Upper lobe of left lung (tissue), 6 donors: ENCODE data around the gene ATP4A. TPM values are rescaled to one million over a fixed set of nuclear protein-coding genes. Genes with fewer than 3 reads are reported as not detected.

Source experiments
- ATAC-seq, 2 donors: fragments of 200-7000 bp; cut with Tn5 transposase; one replicate each; pipeline ENCODE4 v1.9.1; 2022; ENCODE audit warnings: mild to moderate bottlenecking in 2 of 2, moderate library complexity in 2 of 2; ENCODE audit not compliant: low FRiP score in 2 of 2
- DNase-seq, 2 donors: peaks; one replicate each; pipeline ENCODE4 v3.0.0-alpha.2; 2019 to 2020
- H3K27ac ChIP-seq, 4 donors: fragments of 200-600 bp; sonication (generic); one replicate each; pipeline ENCODE4 v1.5.1; 2016 to 2019
- H3K27me3 ChIP-seq, 4 donors: fragments of 200-600 bp; sonication (generic); one replicate each; pipeline ENCODE4 v1.5.1; 2017 to 2019
- H3K36me3 ChIP-seq, 4 donors: fragments of 200-600 bp; sonication (generic); one replicate each; pipeline ENCODE4 v1.5.1; 2016 to 2019
- H3K4me1 ChIP-seq, 4 donors: fragments of 200-600 bp; sonication (generic); one replicate each; pipeline ENCODE4 v1.5.1; 2018 to 2019
- H3K4me3 ChIP-seq, 4 donors: fragments of 200-600 bp; sonication (generic); one replicate each; pipeline ENCODE4 v1.5.1; 2017 to 2019; ENCODE audit warnings: mild to moderate bottlenecking in 2 of 4, moderate library complexity in 1 of 4
- H3K9me3 ChIP-seq, 4 donors: fragments of 200-600 bp; sonication (generic); one replicate each; pipeline ENCODE4 v1.5.1; 2018 to 2019
- EP300 ChIP-seq, 4 donors: sonication (generic); formaldehyde crosslinking; IDR thresholded peaks; one replicate each; pipeline ENCODE4 v1.5.1; 2017; ENCODE audit warnings: antibody characterized with exemption in 4 of 4, control low read depth in 2 of 4
- POLR2A ChIP-seq, 4 donors: fragments of 450-650 bp; IDR thresholded peaks; one replicate each; pipeline ENCODE4 v1.5.1; 2016 to 2017; ENCODE audit warnings: antibody characterized with exemption in 4 of 4, mild to moderate bottlenecking in 2 of 4
- POLR2AphosphoS5 ChIP-seq, 2 donors: sonication (generic); formaldehyde crosslinking; IDR thresholded peaks; one replicate each; pipeline ENCODE4 v1.5.1; 2017; ENCODE audit warnings: antibody characterized with exemption in 2 of 2
- WGBS, 2 donors: methylation state at CpG; one replicate each; pipeline ENCODE4 v1.1.5; 2017 to 2018; 5-methylcytosine and 5-hydroxymethylcytosine counted together
- total RNA-seq, 6 donors: library from RNA; depleted of rRNA in 4 of 6; stranded (reverse); fragments of >200 nt in 4 of 6; gene quantifications; one replicate each; pipeline versions ENCODE4 v1.1.0 to v1.2.1, GENCODE V29; 2016 to 2021
- TF ChIP-seq, protein P1 (sequence below), 6 experiments: fragments of 450-650 bp in 4 of 6; fragments of 200-600 bp in 2 of 6; sonication (generic) in 2 of 6; IDR thresholded peaks; one replicate each; pipeline ENCODE4 v1.5.1; 2016 to 2019; ENCODE audit warnings: antibody characterized with exemption in 6 of 6
- donor health status: DM: no; HTN: no; CAD: no; lungs with moderate emphysema.
- donor health status: DM: no; HTN: yes; CAD: no; lungs with severe emphysema.

ATP4A gene
- total RNA-seq, 6 donors from 2014 or later: not detected

DNA sequence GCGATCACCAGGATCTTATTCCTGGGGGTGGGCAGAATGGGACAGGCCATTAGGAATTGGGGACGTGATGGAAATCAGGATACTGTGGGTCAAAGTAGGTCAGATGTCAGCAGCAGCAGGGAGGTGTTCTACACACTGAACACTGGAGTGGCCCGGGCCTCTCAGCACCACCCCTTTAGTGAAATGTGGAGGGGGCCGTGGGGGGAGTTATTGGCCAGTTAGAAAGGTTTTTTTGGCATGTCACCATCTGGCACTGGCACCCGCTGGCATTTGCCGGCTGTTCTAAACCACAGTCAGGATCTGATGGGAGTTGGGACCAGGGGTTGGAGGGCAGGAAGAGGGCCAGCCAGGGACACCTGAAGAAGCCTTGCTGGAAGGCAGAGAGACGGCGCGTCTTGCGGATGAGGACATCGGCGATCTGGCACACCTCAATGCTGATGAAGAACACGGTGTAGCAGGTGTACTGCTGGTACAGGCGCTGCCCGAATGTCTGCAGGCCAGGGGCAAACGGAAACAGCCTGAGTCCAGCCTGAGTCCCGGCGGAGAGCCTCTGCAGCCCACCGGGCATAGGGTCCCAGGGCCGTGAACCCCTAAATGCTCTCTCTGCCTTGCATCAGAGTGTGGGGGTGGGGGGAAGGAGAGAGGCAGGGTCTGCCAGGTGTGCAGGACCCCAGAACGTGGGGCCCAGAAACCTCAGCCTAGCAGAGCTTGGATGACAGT lies 12.2 kb downstream of the ATP4A start:
- no peaks in the 10 kb centered on the region for H3K9me3 ChIP-seq
- WGBS, 2 donors: 92 to 95% methylated on average over 13 to 21 of the region's 21 CpGs
- H3K27ac ChIP-seq: no peak overlapping the region
- no peaks in the 10 kb centered on the region for H3K27me3 ChIP-seq
- TF ChIP-seq EP300 (IDR thresholded peaks at IDR 0.05) (no peak), POLR2AphosphoS5 (IDR thresholded peaks at IDR 0.05) (no peak), POLR2A (IDR thresholded peaks at IDR 0.05) (no peak)
- TF ChIP-seq, protein P1, sequence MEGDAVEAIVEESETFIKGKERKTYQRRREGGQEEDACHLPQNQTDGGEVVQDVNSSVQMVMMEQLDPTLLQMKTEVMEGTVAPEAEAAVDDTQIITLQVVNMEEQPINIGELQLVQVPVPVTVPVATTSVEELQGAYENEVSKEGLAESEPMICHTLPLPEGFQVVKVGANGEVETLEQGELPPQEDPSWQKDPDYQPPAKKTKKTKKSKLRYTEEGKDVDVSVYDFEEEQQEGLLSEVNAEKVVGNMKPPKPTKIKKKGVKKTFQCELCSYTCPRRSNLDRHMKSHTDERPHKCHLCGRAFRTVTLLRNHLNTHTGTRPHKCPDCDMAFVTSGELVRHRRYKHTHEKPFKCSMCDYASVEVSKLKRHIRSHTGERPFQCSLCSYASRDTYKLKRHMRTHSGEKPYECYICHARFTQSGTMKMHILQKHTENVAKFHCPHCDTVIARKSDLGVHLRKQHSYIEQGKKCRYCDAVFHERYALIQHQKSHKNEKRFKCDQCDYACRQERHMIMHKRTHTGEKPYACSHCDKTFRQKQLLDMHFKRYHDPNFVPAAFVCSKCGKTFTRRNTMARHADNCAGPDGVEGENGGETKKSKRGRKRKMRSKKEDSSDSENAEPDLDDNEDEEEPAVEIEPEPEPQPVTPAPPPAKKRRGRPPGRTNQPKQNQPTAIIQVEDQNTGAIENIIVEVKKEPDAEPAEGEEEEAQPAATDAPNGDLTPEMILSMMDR (IDR thresholded peaks at IDR 0.05): no peak
- ATAC-seq (no peak), DNase-seq (no peak)
- peaks cover 0 to 13% (median 2%) of the 10 kb centered on the region in 4 donors for H3K36me3 ChIP-seq
- H3K4me3 ChIP-seq: no peak overlapping the region
- H3K4me1 ChIP-seq: peaks cover 6 to 12% (median 9%) of the 10 kb centered on the region in 4 donors

DNA sequence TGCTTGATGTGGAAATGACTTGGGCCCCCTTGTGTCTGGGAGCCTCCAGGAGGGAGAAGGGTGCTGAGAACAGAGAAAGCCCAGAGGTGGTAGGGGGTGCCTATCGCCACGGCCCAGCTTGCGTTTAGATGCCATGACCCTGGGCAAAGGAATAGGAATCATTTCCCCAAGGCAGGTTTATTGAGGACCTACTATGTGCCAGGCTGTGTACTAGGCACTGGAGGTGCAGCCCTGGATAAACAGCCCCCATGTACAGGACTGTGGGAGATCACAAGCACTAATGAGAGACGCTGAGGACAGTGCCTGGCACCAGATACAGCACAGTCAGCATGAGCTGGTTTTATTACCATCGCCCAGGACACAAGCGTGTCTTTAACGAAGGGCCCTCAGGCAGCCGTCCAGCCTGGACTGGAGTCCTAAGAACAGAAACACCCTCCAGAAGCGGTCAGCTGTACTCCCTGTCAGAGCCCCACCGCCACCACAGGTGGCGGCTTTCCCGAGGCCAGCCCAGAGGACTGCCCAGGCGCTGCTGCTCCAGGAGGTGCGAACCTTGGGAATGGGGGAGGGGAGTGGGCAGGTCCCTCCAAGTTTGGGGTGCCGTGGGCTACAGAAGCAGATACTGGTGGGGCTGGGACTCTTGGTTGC lies 13.5 kb downstream of the ATP4A start:
- Histone ChIP-seq H3K9me3 (no peaks in the 10 kb centered on the region), H3K4me3 (no peak overlapping the region), H3K27ac (no peak overlapping the region), H3K27me3 (no peaks in the 10 kb centered on the region), H3K36me3 (peaks cover 0 to 13% (median 2%) of the 10 kb centered on the region in 4 donors), H3K4me1 (peaks cover 11 to 18% (median 12%) of the 10 kb centered on the region in 4 donors)
- TF ChIP-seq POLR2A (IDR thresholded peaks at IDR 0.05): no peak
- TF ChIP-seq POLR2AphosphoS5 (IDR thresholded peaks at IDR 0.05): no peak
- no peak for TF ChIP-seq EP300 (IDR thresholded peaks at IDR 0.05)
- TF ChIP-seq, protein P1 (IDR thresholded peaks at IDR 0.05): no peak
- ATAC-seq (no peak), DNase-seq (no peak)
- 87 to 92% methylated on average over 9 to 15 of the region's 15 CpGs for WGBS, 2 donors

DNA sequence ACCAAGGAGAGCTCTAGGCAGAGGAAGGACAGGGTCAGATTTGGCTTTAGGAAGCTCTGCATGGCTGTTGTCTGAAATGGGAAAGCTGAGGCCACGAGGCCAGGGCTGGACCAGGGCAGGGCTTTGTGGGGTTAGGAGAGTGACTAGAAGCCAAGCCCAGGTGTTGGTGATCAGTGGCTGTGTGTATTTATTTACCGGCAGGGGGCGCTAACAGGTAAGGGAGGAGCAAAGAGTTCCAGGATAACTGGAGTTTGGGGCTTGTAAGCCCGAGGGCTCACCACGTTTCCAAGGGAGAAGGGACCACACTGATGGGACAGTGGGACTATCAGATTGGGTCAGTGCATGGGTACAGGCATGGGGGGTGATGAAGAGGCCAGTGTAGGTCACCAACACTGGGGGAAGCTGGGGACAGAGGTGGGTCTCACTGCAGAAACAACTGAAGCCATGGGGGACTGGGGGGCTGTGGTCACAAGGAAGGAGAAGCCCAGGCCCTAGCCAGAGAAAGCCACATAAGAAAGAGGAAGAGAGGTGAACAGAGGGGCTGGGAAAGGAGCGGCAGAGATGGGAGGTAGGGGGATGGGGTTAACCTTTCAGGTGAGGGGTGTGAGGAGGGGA lies 14.2 kb downstream of the ATP4A start:
- TF ChIP-seq EP300 (IDR thresholded peaks at IDR 0.05): no peak
- TF ChIP-seq, protein P1 (IDR thresholded peaks at IDR 0.05): peak; percentile 61 to 72 (median 70)
- Histone ChIP-seq H3K27ac (no peak overlapping the region), H3K36me3 (peaks cover 0 to 13% (median 2%) of the 10 kb centered on the region in 4 donors), H3K27me3 (no peaks in the 10 kb centered on the region), H3K4me3 (no peak overlapping the region), H3K4me1 (peaks cover 17 to 25% (median 18%) of the 10 kb centered on the region in 4 donors), H3K9me3 (no peaks in the 10 kb centered on the region)
- 21 to 27% methylated on average over 6 of the region's 6 CpGs for WGBS, 2 donors
- no peak for ATAC-seq
- DNase-seq: peak in 1 of 2 donors; percentile 55

DNA sequence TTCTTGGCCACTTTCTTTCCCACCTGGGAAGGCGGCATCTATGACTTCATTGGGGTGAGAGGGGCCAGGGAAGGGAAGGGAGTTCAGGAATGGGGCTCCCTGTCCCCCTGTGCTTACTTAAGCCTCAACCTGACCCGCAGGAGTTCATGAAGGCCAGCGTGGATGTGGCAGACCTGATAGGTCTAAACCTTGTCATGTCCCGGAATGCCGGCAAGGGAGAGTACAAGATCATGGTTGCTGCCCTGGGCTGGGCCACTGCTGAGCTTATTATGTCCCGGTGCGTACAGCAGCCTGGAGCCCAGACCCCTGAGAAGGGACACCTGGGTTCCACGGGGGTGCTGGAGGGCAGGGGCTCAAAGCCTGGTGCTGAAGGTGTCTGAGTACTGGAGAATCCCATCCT lies 16.9 kb downstream of the ATP4A start:
- Histone ChIP-seq H3K36me3 (peaks cover 0 to 13% (median 2%) of the 10 kb centered on the region in 4 donors), H3K27ac (peak overlapping the region in 1 of 4 donors; percentile 83), H3K4me3 (peak overlapping the region in 2 of 4 donors; percentile 81 to 95), H3K9me3 (no peaks in the 10 kb centered on the region), H3K27me3 (no peaks in the 10 kb centered on the region), H3K4me1 (peaks cover 18 to 28% (median 20%) of the 10 kb centered on the region in 4 donors)
- ATAC-seq (no peak), DNase-seq (no peak)
- WGBS, 2 donors: 82 to 85% methylated on average over 1 to 8 of the region's 8 CpGs
- TF ChIP-seq, protein P1 (IDR thresholded peaks at IDR 0.05): no peak
- TF ChIP-seq POLR2AphosphoS5 (IDR thresholded peaks at IDR 0.05) (no peak), POLR2A (IDR thresholded peaks at IDR 0.05) (no peak), EP300 (IDR thresholded peaks at IDR 0.05) (no peak)
